Embryonic facial prominence (tissue), 1 donor: ENCODE measurements around the gene EVC2.
"Not testable (repeated sequence)": the region's sequence is repeated elsewhere in the genome, so short reads cannot be mapped to it uniquely, and the experiment has no call there.

Experiments
- DNase-seq: peaks from one replicate; pipeline ENCODE4 v3.0.0-alpha.2; 2016; ENCODE audit errors: extremely low spot score

EVC2 gene

GRCh38 chr4:5622596-5622995, 85.8 kb downstream of the EVC2 start:
- no peak for DNase-seq

DNA sequence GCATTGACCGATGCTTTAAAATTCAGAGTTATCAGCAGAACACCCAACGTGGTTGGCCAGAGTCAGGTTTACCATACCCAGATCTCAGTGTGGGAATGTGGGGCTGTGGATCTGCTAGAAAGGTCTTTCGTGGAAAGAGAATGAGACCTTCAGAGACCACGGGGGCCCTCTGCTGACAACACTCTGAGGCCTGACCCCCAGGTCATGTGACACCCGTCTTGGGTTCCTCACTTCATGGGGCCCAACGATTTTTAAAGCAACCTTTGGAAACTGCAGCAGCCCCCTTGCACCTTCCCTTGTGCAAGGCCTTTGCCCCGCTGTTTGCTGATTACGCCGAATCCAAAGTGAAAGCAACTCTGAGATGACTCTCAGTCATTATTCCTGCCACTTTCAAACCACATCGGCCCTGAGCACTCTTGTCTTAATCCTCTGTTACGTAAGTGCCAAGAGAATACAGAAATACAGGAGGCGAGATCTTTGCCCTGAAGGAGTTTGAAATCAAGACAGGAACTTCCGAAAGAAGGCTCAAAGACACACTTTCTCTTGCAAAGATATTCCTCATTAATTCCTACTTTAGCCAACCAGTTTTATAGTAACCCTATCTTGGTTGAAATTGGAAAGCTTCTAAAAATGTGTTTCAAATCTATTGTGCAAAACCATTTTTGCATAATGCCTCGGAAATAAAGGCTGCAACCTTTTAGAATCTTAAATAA, 88.3 kb downstream of the EVC2 start:
- DNase-seq = no peak

DNA sequence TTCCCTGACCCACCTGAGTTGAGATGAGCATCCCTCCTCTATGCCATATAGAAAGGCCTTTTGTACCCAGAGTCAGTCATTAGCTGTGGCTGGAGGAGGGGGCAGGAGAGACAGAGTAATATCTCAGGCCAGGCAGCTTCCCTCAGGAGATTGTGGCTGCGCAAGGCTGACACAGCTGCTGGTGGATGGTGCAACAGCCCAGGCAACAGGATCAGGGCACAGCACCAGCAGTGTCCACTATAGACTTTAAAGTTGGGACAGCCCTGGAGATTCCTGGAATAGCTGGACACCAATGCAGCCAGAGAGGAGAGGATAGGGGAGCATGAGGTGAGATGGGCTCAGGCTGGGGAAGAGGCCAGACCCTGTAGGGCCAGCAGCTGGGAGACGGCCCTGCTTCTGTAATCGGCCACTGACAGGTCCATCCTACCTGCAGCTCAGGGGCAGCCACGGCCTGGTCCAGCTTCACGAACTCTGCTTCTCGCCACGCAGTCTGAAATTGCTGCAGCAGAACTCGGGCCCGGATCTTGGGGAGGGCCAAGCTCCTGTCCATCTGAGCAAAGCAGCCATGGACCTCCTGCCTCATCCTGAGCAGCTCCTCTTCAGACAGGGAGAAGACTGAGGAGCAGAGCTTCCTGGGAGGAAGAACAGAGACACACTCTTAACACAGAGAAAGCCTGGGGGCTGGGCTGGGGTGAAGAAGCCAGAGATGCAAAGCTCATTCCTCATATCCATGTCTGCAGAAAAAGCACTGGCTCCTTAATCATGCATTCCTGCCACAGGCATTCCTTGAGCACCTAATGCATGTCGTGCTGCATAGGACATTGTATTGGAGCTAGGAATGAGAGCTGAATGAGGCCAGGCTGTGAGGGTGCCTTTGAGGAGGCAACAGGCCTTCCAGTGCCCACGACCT, 90.1 kb downstream of the EVC2 start:
- no peak for DNase-seq

DNA sequence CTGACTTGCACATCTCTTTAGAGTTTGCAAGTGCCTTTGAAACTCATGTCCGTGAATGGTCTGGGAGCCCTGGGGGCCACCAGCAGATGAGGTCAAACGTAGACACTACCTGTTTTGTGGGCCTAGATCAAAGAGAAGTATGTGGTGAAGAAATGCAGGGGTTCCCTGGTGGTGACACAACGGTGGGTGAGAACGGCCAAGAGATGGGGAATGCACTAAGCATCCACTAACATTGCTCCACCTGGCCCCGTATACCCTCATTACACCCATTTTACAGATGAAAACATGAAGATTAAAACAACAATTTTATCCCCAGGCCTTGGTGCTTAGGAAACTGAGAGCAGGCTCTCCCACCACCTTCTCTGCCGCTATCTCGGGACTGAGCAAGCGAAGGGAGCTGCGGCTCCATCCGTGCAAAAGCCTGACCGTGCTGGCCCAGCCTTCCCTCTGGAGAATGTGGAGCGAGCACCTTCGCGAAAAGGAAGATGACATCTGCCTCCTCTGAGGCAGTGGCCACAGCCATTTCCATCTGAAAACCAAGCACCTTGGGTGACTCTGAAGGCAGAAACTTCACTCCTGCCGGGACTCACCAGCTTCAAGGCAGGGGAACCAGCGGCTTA, 91.9 kb downstream of the EVC2 start:
- no peak for DNase-seq

- DNase-seq = no peak
These were observed 92.8 kb downstream of the EVC2 start for GRCh38 chr4:5615496-5616075.

GRCh38 chr4:5611750-5612149, 96.6 kb downstream of the EVC2 start:
- DNase-seq = no peak

GRCh38 chr4:5609306-5610007, 98.9 kb downstream of the EVC2 start:
- DNase-seq = no peak

- not testable (repeated sequence) for DNase-seq
These were observed 114.5 kb downstream of the EVC2 start for GRCh38 chr4:5593828-5594227.

DNA sequence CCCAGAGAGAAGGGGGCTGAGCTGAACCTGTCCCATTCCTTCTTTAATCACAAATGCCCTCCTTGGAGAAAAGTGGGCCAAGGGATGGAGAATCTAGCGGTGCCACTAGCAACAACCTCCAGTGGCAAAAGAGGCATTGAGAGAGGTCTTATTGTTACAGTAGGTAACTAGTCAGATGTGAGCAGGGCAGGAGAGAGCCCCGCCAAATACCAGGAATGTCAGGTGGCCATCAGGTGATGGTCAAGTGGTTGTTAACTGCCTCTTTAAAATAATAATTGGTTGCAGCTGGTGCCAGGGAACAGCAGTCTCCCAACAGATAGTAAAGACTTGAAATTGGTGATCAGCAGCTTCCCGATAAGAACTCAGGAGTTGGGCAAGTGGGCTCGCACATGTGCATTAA, 116.1 kb downstream of the EVC2 start:
- no peak for DNase-seq

DNA sequence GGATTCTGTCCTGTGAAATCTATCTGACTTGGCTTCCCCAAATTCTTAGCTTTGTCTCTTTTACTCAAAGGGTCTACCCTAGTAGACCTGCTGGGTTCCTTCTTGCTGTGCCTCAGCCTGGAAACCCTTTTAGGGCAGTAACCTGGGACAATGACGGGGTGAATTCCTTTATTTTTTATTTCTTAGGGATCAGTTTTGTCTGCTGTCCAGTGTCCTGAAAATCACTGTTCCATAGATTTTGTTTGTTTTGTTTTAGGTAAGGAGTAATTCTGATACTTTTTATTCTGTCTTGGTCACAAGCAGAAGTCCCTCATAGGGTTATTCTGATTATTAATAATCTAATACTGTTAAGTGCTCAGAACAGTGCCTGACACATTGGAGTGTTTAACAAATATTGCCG, 118.9 kb downstream of the EVC2 start:
- DNase-seq = no peak

GRCh38 chr4:5588046-5588445, 120.3 kb downstream of the EVC2 start:
- DNase-seq = no peak

DNA sequence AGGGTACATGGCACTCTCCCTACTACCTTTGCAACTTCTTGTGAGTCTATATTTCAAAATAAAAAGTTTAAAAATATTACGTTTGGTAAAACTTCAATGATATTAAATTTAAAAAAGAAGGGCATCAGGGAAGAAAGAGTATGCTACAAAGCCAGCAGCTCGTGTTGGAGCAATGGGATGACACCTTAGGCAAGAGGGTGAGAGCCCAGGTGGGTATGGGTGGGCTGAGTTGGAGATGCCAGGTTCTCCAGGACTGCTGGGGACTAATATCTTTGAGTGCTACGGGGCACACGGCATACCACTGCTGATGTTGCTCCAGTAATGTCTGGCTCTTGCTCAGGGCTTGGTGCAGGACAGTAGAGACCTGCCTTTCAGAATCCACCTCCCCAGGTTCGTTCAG, 132.4 kb downstream of the EVC2 start:
- DNase-seq = no peak

- no peak for DNase-seq
These were observed 134.0 kb downstream of the EVC2 start for GRCh38 chr4:5574386-5574785.

GRCh38 chr4:5573965-5574364, 134.4 kb downstream of the EVC2 start:
- DNase-seq = no peak

GRCh38 chr4:5572751-5573150, 135.6 kb downstream of the EVC2 start:
- DNase-seq = no peak

DNA sequence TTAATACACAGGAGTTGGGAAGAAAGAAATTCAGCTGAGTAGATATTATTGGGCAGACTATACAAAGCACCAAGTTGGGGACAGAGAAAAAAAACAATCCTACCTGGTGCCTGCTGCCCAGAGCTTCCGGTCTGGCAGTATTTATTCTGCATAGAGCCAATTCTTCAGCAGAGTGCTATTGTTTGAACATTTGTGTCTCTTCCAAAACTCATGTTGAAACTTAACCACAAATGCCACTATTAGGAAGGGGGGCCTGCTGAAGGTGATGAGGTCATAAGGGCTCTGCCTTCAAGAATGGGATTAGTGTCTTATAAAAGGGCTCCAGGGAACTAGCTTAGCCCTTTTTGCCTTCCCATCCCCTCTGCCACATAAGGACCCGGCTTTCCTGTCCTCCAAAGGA, 136.2 kb downstream of the EVC2 start:
- DNase-seq = no peak

GRCh38 chr4:5571646-5572045, 136.7 kb downstream of the EVC2 start:
- no peak for DNase-seq

- no peak for DNase-seq
These were observed 138.9 kb downstream of the EVC2 start for GRCh38 chr4:5569451-5569850.

DNA sequence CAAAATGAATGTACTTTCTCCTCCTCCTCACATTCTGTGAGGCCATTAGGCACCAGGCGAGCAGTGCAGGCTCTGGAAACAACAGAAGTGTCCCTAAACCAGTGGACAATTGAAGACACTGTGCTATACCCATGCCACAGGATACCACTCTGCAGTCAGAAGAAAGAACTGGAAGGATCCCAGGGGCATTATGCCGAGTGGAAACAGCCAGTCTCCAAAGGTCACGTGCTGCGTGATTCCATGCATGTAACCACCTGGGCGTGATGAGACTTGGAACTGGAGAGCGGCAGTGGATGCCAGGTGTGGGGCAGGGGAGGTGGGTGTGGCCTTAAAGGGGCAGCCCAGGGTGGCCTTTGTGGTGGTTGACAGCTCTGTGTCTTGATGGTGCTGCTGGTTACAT, 139.4 kb downstream of the EVC2 start:
- DNase-seq = no peak

DNA sequence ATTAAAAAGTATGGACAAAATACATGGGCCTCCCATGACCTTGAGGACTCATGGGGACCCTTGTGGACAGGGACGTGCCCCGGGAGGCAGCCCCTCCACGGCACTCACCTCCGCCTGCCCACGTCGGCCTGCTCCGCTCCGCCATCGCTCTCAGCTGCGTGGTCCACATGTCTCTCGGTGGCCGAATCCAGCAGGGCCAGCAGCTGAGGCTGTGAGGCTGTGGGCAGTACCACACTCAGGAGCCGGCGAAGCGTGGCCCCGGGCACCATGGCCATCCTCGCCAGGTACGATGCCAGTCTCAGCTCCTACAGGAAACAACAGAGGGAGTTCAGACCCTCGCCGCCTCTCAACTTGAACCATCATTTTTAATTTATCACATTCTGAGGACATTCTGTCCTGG, 140.0 kb downstream of the EVC2 start:
- DNase-seq = no peak

- no peak for DNase-seq
These were observed 141.4 kb downstream of the EVC2 start for GRCh38 chr4:5566991-5567390.

DNA sequence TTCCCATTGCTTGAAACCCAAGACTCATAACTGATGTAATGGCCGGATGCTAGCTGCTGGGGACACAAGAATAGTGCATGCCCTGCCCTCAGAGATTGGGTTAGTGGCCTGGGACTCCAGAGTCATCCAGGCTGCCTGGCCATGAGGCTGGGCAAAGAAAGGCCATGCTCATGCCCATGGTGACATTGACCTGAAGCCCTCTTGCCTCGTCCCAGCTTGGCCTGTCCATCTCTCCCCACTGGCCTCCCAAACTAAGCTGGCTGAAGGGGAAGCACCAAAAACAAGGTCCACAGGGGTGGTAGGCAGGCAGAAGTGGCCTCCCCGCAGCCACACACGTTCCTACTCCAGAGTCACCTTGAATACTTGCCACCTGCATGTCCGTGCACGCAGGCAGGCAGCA, 141.8 kb downstream of the EVC2 start:
- no peak for DNase-seq
